Breast epithelium (tissue), 4 donors: ENCODE measurements around the gene AKR1D1. TPM values are rescaled to one million over a fixed set of nuclear protein-coding genes. Genes with fewer than 3 reads are reported as not detected.
"Not testable (repeated sequence)": the region's sequence is repeated elsewhere in the genome, so short reads cannot be mapped to it uniquely, and the experiment has no call there.

Experiments
- DNase-seq, 2 donors: peaks; one replicate each; pipeline ENCODE4 v3.0.0-alpha.2; 2019; ENCODE audit warnings: low spot score in 2 of 2
- H3K27ac ChIP-seq, 2 donors: fragments of 200-600 bp; sonication (generic) in 1 of 2; one replicate each; pipeline ENCODE4 v1.5.1; 2016 to 2019; ENCODE audit warnings: mild to moderate bottlenecking in 1 of 2
- H3K27me3 ChIP-seq, 2 donors: fragments of 200-600 bp; sonication (generic) in 1 of 2; one replicate each; pipeline versions ENCODE4 v1.5.1 to v1.6.0; 2017 to 2019; ENCODE audit warnings: control low read depth in 1 of 2, mild to moderate bottlenecking in 1 of 2
- H3K36me3 ChIP-seq: fragments of 200-600 bp; one replicate; pipeline ENCODE4 v1.5.1; 2019
- H3K4me1 ChIP-seq, 2 donors: fragments of 200-600 bp; sonication (generic); one replicate each; pipeline ENCODE4 v1.5.1; 2016 to 2019; ENCODE audit warnings: control low read depth in 1 of 2
- H3K4me3 ChIP-seq, 3 donors: fragments of 200-600 bp; sonication (generic); 1 replicate in 2 of 3; 2 replicates in 1 of 3; pipeline ENCODE4 v1.5.1; 2016 to 2019; ENCODE audit warnings: mild to moderate bottlenecking in 3 of 3, moderate library complexity in 2 of 3
- H3K9me3 ChIP-seq, 2 donors: fragments of 200-600 bp; sonication (generic) in 1 of 2; one replicate each; pipeline ENCODE4 v1.5.1; 2016 to 2019; ENCODE audit warnings: control low read depth in 1 of 2
- POLR2A ChIP-seq: fragments of 450-650 bp; IDR thresholded peaks from one replicate; pipeline ENCODE4 v1.6.1; 2016; ENCODE audit warnings: antibody characterized with exemption, mild to moderate bottlenecking, moderate library complexity
- POLR2AphosphoS5 ChIP-seq, 3 donors: sonication (generic); formaldehyde crosslinking; IDR thresholded peaks; one replicate each; pipeline ENCODE4 v1.6.1; 2017; ENCODE audit warnings: antibody characterized with exemption in 3 of 3
- intact Hi-C: fragments of 100-400 bp; cut with DNase I; formaldehyde crosslinking; loops from one replicate; pipeline ENCODE4 v1.15.1; 2023; ENCODE audit warnings: low total_unique reads
- total RNA-seq, 3 donors: library from RNA; depleted of rRNA; stranded (reverse); fragments of >200 nt; gene quantifications; one replicate each; pipeline ENCODE4 v1.1.0, GENCODE V29; 2016
- TF ChIP-seq, protein P1 (sequence below), 3 donors: fragments of 450-650 bp; IDR thresholded peaks; one replicate each; pipeline ENCODE4 v1.5.1; 2016 to 2017; ENCODE audit warnings: antibody characterized with exemption in 3 of 3, mild to moderate bottlenecking in 3 of 3, moderate library complexity in 3 of 3

The AKR1D1 gene
- total RNA-seq, 3 donors from 2014 or later, result 0.59 TPM; not detected in 2

DNA sequence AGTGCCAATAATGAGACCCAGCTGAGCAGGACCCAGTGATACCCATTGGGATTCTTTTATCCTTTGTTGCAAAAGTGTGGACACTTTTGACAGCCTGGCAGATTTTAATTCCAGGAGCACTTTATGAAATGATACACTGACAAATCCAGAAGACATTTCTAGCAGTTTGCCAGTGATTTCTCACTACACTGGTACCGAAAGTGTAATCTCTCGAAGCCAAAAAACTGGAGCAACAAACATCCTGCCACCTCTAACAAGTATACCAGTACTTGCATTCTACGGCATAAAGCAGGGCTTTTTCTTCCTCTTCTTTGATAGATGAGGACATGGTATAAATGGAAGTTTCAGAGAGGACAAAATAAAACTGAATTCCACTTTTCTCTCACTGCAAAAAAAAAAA is 28.4 kb upstream of the AKR1D1 start:
- Histone ChIP-seq H3K27ac (no peak overlapping the region), H3K4me3 (no peak overlapping the region), H3K27me3 (no peaks in the 10 kb centered on the region), H3K9me3 (no peaks in the 10 kb centered on the region), H3K36me3 (no peaks in the 10 kb centered on the region), H3K4me1 (no peaks in the 10 kb centered on the region)
- TF ChIP-seq POLR2A (no peak), POLR2AphosphoS5 (IDR thresholded peaks at IDR 0.05) (no peak)
- TF ChIP-seq, protein P1, sequence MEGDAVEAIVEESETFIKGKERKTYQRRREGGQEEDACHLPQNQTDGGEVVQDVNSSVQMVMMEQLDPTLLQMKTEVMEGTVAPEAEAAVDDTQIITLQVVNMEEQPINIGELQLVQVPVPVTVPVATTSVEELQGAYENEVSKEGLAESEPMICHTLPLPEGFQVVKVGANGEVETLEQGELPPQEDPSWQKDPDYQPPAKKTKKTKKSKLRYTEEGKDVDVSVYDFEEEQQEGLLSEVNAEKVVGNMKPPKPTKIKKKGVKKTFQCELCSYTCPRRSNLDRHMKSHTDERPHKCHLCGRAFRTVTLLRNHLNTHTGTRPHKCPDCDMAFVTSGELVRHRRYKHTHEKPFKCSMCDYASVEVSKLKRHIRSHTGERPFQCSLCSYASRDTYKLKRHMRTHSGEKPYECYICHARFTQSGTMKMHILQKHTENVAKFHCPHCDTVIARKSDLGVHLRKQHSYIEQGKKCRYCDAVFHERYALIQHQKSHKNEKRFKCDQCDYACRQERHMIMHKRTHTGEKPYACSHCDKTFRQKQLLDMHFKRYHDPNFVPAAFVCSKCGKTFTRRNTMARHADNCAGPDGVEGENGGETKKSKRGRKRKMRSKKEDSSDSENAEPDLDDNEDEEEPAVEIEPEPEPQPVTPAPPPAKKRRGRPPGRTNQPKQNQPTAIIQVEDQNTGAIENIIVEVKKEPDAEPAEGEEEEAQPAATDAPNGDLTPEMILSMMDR (IDR thresholded peaks at IDR 0.05), result no peak
- no peak for DNase-seq
- intact Hi-C loops, result no loop called here

DNA sequence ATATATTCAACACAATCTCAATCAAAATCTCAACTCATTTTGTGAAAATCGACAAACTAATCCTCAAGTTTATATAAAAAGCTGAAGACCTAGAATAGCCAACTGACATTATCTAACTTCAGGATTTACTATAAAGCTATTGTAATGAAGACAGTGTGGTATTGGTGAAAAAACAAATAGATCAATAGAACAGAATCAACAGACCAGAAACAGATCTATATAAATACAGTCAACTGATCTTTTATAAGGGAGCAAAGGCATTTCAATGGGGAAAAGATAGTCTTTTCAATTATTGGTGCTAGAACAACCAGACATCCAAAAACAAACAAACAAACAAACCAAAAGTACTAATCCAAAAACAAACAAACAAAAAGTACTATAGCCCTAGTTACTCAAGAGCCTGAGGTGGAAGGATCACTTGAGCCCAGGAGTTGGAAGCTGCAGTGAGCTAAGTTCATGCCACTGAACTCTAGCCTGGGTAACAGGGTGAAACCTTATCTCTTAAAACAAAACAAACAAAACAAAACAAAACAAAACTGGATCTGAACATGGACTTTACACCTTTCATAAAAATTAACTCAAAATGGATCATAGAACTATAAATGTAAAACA is 26.6 kb upstream of the AKR1D1 start:
- DNase-seq, result no peak
- no peaks in the 10 kb centered on the region for H3K4me1 ChIP-seq
- H3K27me3 ChIP-seq, result no peaks in the 10 kb centered on the region
- intact Hi-C loops, result no loop called here
- H3K4me3 ChIP-seq, result no peak overlapping the region
- TF ChIP-seq, protein P1 (IDR thresholded peaks at IDR 0.05), result no peak
- no peak for TF ChIP-seq POLR2A
- TF ChIP-seq POLR2AphosphoS5 (IDR thresholded peaks at IDR 0.05), result no peak
- no peaks in the 10 kb centered on the region for H3K9me3 ChIP-seq
- no peaks in the 10 kb centered on the region for H3K36me3 ChIP-seq
- no peak overlapping the region for H3K27ac ChIP-seq

DNA sequence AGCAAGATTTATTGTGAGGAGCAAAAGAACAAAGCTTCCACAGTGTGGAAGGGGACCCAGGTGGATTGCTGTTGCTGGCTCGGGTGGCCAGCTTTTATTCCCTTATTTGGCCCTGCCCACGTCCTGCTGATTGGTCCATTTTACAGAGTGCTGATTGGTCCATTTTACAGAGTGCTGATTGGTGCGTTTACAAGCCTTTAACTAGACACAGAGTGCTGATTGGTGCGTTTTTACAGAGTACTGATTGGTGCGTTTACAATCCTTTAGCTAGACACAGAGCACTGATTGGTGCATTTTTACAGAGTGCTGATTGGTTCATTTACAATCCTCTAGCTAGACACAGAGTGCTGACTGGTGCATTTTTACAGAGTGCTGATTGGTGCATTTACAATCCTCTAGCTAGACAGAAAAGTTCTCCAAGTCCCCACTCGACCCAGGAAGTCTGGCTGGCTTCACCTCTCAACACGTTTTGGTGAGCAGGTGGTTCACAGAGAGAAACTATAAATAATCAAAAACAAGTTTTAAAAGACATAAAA is 24.5 kb upstream of the AKR1D1 start:
- intact Hi-C loops, DNase-seq, H3K36me3 ChIP-seq, H3K4me3 ChIP-seq, H3K27me3 ChIP-seq, H3K4me1 ChIP-seq, H3K27ac ChIP-seq, H3K9me3 ChIP-seq: not testable (repeated sequence)

DNA sequence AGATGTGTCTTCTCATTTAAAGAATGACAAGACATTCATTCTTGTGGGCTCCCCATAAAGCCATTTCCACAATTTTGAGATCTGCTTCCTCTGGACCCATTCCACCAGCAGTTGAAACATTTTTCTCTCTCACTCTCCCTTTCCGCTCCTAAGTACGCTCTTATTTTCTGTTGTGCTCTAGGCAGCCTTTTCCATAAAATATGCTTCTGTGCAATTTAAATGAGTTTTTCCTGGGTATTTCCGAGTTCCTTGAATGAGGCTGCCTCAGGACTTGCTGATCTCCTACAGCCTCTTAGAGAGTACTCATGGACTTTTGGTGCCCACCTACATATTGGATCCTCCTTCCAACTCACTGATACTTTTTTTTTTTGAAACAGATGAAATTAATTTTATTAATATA is 23.6 kb upstream of the AKR1D1 start:
- H3K36me3 ChIP-seq, result no peaks in the 10 kb centered on the region
- TF ChIP-seq, protein P1 (IDR thresholded peaks at IDR 0.05), result no peak
- TF ChIP-seq POLR2AphosphoS5 (IDR thresholded peaks at IDR 0.05) (no peak), POLR2A (no peak)
- no peak overlapping the region for H3K4me3 ChIP-seq
- intact Hi-C loops, result no loop called here
- H3K9me3 ChIP-seq, result no peaks in the 10 kb centered on the region
- no peak overlapping the region for H3K27ac ChIP-seq
- no peaks in the 10 kb centered on the region for H3K4me1 ChIP-seq
- no peaks in the 10 kb centered on the region for H3K27me3 ChIP-seq
- no peak for DNase-seq

DNA sequence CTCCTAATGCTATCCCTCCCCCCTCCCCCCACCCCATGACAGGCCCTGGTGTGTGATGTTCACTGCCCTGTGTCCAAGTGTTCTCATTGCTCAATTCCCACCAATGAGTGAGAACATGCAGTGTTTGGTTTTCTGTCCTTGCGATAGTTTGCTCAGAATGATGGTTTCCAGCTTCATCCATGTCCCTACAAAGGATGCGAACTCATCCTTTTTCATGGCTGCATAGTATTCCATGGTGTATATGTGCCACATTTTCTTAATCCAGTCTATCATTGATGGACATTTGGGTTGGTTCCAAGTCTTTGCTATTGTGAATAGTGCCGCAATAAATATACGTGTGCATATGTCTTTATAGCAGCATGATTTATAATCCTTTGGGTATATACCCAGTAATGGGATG is 20.6 kb upstream of the AKR1D1 start:
- intact Hi-C loops, H3K36me3 ChIP-seq, H3K27ac ChIP-seq, H3K4me3 ChIP-seq, H3K27me3 ChIP-seq, H3K4me1 ChIP-seq, H3K9me3 ChIP-seq, DNase-seq: not testable (repeated sequence)

DNA sequence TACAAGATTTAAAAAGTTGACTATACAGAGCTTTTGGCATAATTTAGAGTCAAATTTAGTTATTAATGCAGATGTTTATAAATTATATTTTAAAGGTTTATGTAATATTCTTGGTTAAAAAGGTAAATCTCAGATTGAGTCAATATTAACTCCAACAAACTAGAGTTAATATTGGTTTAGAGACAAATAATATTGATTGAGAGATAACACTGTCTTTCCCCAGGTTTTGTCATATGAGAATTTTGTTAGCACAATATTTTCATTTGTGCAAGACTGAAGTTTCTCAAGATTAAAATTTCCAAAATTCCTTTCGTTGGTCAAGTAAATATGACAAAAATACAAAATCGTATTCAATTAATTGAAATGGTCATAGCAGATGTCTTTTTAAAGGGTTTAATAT is 12.9 kb upstream of the AKR1D1 start:
- Histone ChIP-seq H3K9me3 (no peaks in the 10 kb centered on the region), H3K27ac (no peak overlapping the region), H3K36me3 (no peaks in the 10 kb centered on the region), H3K4me1 (no peaks in the 10 kb centered on the region), H3K27me3 (no peaks in the 10 kb centered on the region), H3K4me3 (no peak overlapping the region)
- TF ChIP-seq POLR2AphosphoS5 (IDR thresholded peaks at IDR 0.05), result no peak
- no peak for TF ChIP-seq POLR2A
- TF ChIP-seq, protein P1 (IDR thresholded peaks at IDR 0.05), result no peak
- DNase-seq, result no peak
- intact Hi-C loops, result no loop called here
